Fibroblast of lung (primary cell): ENCODE results near the gene SAPCD2. TPM values are rescaled to one million over a fixed set of nuclear protein-coding genes. Genes with fewer than 3 reads are reported as not detected.

Source experiments
- DNase-seq, 2 donors: peaks; one replicate each; pipeline versions ENCODE4 v3.0.0 to v3.0.0-alpha.2; 2010; ENCODE audit warnings: low read depth in 2 of 2
- H2AFZ ChIP-seq: 2 replicates; pipeline ENCODE4 v1.5.1; 2012; ENCODE audit warnings: low read length, control low read depth, inconsistent platforms
- H3K27ac ChIP-seq: 2 replicates; pipeline ENCODE4 v1.5.1; 2011; ENCODE audit warnings: low read length, control low read depth; ENCODE audit not compliant: insufficient read depth
- H3K27me3 ChIP-seq: 2 replicates; pipeline ENCODE4 v1.5.1; 2011; ENCODE audit warnings: mild to moderate bottlenecking, low read length; ENCODE audit not compliant: control insufficient read depth, insufficient read depth
- H3K36me3 ChIP-seq: 2 replicates; pipeline ENCODE4 v1.5.1; 2011; ENCODE audit warnings: low read length; ENCODE audit not compliant: control insufficient read depth, insufficient read depth
- H3K4me1 ChIP-seq: 2 replicates; pipeline ENCODE4 v1.5.1; 2011; ENCODE audit warnings: low read length; ENCODE audit not compliant: control insufficient read depth, insufficient read depth; ENCODE audit errors: extremely low read depth
- H3K4me2 ChIP-seq: 2 replicates; pipeline ENCODE4 v1.5.1; 2011; ENCODE audit warnings: low read length, control low read depth; ENCODE audit not compliant: insufficient read depth; ENCODE audit errors: extremely low read depth
- H3K4me3 ChIP-seq, 4 experiments: fragments of 200-600 bp in 1 of 4; sonication (generic) in 1 of 4; replicated peaks in 1 of 4; 2 replicates each; pipeline ENCODE4 v1.5.1; 2011 to 2016; ENCODE audit warnings: low read length in 4 of 4, low read depth in 3 of 4, mild to moderate bottlenecking in 3 of 4, control low read depth in 2 of 4, inconsistent platforms in 1 of 4, mixed read lengths in 1 of 4; ENCODE audit not compliant: insufficient read depth in 1 of 4; ENCODE audit errors: control extremely low read depth in 1 of 4
- H3K79me2 ChIP-seq: 2 replicates; pipeline ENCODE4 v1.5.1; 2012; ENCODE audit warnings: mild to moderate bottlenecking, low read length, inconsistent platforms; ENCODE audit not compliant: control insufficient read depth, insufficient read depth
- H3K9ac ChIP-seq: 2 replicates; pipeline ENCODE4 v1.5.1; 2011; ENCODE audit warnings: mild to moderate bottlenecking, low read length, control low read depth; ENCODE audit not compliant: insufficient read depth
- H3K9me3 ChIP-seq: 2 replicates; pipeline ENCODE4 v1.5.1; 2012; ENCODE audit warnings: low read depth, low read length; ENCODE audit not compliant: control insufficient read depth, insufficient read depth
- H4K20me1 ChIP-seq: 2 replicates; pipeline ENCODE4 v1.5.1; 2011; ENCODE audit warnings: low read length; ENCODE audit not compliant: control insufficient read depth, insufficient read depth; ENCODE audit errors: extremely low read depth
- EZH2 ChIP-seq: IDR thresholded peaks from 2 replicates; pipeline ENCODE4 v1.5.1; 2012; ENCODE audit warnings: low read length, control low read depth, mild to moderate bottlenecking; ENCODE audit errors: missing control alignments
- polyA plus RNA-seq, 2 donors: library from polyadenylated mRNA; depleted of rRNA in 1 of 2; stranded (reverse) in 1 of 2; unstranded in 1 of 2; fragments of >200 nt; gene quantifications; 2 replicates each; pipeline ENCODE4 v1.2.1, GENCODE V29; 2011 to 2012; ENCODE audit warnings: missing spikeins in 1 of 2
- total RNA-seq: library from RNA; depleted of rRNA; stranded (reverse); fragments of >200 nt; gene quantifications from 2 replicates; pipeline ENCODE4 v1.2.1, GENCODE V29; 2014
- TF ChIP-seq, protein P1 (sequence below), 2 donors: IDR thresholded peaks in 1 of 2; conservative IDR thresholded peaks in 1 of 2; 1 replicate in 1 of 2; 2 replicates in 1 of 2; pipeline ENCODE4 v1.5.1; 2011 to 2012; ENCODE audit warnings: low read length in 2 of 2, control low read depth in 1 of 2, inconsistent platforms in 1 of 2, low read depth in 1 of 2, mild to moderate bottlenecking in 1 of 2

SAPCD2 gene
- total and polyA plus RNA-seq, 2 donors (not counting 1 experiment from before 2014, with no cell fraction given) = 0.85 to 2.8 TPM

- no peak overlapping the region for H2AFZ ChIP-seq
- DNase-seq = no peak
- H3K27ac ChIP-seq = no peak overlapping the region
- no peaks in the 10 kb centered on the region for H3K9me3 ChIP-seq
- TF ChIP-seq, protein P1, sequence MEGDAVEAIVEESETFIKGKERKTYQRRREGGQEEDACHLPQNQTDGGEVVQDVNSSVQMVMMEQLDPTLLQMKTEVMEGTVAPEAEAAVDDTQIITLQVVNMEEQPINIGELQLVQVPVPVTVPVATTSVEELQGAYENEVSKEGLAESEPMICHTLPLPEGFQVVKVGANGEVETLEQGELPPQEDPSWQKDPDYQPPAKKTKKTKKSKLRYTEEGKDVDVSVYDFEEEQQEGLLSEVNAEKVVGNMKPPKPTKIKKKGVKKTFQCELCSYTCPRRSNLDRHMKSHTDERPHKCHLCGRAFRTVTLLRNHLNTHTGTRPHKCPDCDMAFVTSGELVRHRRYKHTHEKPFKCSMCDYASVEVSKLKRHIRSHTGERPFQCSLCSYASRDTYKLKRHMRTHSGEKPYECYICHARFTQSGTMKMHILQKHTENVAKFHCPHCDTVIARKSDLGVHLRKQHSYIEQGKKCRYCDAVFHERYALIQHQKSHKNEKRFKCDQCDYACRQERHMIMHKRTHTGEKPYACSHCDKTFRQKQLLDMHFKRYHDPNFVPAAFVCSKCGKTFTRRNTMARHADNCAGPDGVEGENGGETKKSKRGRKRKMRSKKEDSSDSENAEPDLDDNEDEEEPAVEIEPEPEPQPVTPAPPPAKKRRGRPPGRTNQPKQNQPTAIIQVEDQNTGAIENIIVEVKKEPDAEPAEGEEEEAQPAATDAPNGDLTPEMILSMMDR (conservative IDR thresholded peaks at IDR 0.05 in 1 of 2, IDR thresholded peaks at IDR 0.05 in 1 of 2; ENCODE audit: low read depth in 1 of 2, low read length in 2 of 2) = no peak
- no peak for TF ChIP-seq EZH2
- H3K27me3 ChIP-seq = no peaks in the 10 kb centered on the region
- H3K36me3 ChIP-seq = peaks cover 40% of the 10 kb centered on the region
- no peak overlapping the region for H3K4me2 ChIP-seq
- H3K4me3 ChIP-seq = no peak overlapping the region
- H4K20me1 ChIP-seq = no peaks in the 10 kb centered on the region
- H3K9ac ChIP-seq = no peak overlapping the region
- peaks cover 31% of the 10 kb centered on the region for H3K4me1 ChIP-seq
- peaks cover 22% of the 10 kb centered on the region for H3K79me2 ChIP-seq
These were observed 10.1 kb upstream of the SAPCD2 start for GRCh38 chr9:137080260-137081122.

GRCh38 chr9:137079401-137079787, 9.0 kb upstream of the SAPCD2 start:
- Histone ChIP-seq H3K4me1 (peaks cover 26% of the 10 kb centered on the region), H3K79me2 (peaks cover 22% of the 10 kb centered on the region), H3K4me2 (peak overlapping the region; percentile 59), H3K27me3 (no peaks in the 10 kb centered on the region), H3K27ac (no peak overlapping the region), H4K20me1 (no peaks in the 10 kb centered on the region), H2AFZ (no peak overlapping the region), H3K4me3 (peak overlapping the region in 1 of 4 experiments; percentile 79), H3K9me3 (no peaks in the 10 kb centered on the region), H3K9ac (no peak overlapping the region), H3K36me3 (peaks cover 40% of the 10 kb centered on the region)
- TF ChIP-seq EZH2 = no peak
- TF ChIP-seq, protein P1 (conservative IDR thresholded peaks at IDR 0.05 in 1 of 2, IDR thresholded peaks at IDR 0.05 in 1 of 2; ENCODE audit: low read depth in 1 of 2, low read length in 2 of 2) = no peak
- no peak for DNase-seq

DNA sequence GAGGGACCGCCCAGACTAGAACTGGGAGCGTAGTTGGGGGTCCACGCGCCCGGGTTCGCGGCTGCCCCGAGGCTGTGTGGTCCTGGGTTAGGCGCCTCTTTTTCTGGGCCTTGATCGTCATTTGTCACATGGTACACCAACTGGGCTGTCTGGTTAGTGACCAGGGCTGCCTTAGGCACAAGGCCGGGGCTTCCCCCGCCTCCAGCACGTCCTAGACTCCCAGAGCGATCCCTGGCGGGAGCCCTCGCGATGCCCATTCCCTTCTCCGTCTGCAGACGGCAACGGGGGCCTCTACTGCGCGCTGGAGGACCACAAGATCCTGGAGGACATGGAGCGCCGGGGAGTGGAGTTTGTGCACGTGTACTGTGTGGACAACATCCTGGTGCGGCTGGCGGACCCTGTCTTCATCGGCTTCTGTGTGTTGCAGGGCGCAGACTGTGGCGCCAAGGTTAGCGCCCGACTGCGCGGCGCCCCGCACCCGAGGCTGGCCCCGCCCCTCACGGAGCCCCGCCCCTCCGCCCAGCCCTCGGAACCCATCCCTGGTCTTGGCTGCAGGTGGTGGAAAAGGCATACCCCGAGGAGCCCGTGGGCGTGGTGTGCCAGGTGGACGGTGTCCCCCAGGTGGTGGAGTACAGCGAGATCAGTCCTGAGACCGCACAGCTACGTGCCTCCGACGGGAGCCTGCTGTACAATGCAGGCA, 8.5 kb upstream of the SAPCD2 start:
- no peak for DNase-seq
- H3K36me3 ChIP-seq = peaks cover 40% of the 10 kb centered on the region
- no peaks in the 10 kb centered on the region for H4K20me1 ChIP-seq
- TF ChIP-seq EZH2 = no peak
- TF ChIP-seq, protein P1 (conservative IDR thresholded peaks at IDR 0.05 in 1 of 2, IDR thresholded peaks at IDR 0.05 in 1 of 2; ENCODE audit: low read depth in 1 of 2, low read length in 2 of 2) = no peak
- no peak overlapping the region for H3K9ac ChIP-seq
- H3K9me3 ChIP-seq = no peaks in the 10 kb centered on the region
- H3K4me1 ChIP-seq = peaks cover 24% of the 10 kb centered on the region
- H3K79me2 ChIP-seq = peaks cover 22% of the 10 kb centered on the region
- no peak overlapping the region for H2AFZ ChIP-seq
- no peak overlapping the region for H3K27ac ChIP-seq
- no peaks in the 10 kb centered on the region for H3K27me3 ChIP-seq
- peak overlapping the region; percentile 61 to 80 (median 73) for H3K4me3 ChIP-seq
- H3K4me2 ChIP-seq = peak overlapping the region; percentile 75
